Liver (tissue), 3 donors: ENCODE measurements around the gene ENO3.

Source experiments
- MAX ChIP-seq: IDR thresholded peaks from 2 replicates; pipeline ENCODE4 v1.6.1; 2016; ENCODE audit warnings: antibody characterized with exemption
- SP1 ChIP-seq: IDR thresholded peaks from 2 replicates; pipeline ENCODE4 v1.6.1; 2018; ENCODE audit warnings: antibody characterized with exemption, mild to moderate bottlenecking
- TF ChIP-seq, protein P1 (sequence below): fragments of 150-350 bp; IDR thresholded peaks from 2 replicates; pipeline ENCODE4 v1.5.1; 2017; ENCODE audit warnings: improper control_type of control experiment, low read depth, low read length; ENCODE audit not compliant: missing input control
- donor health status: healthy.
- donor health status: healthy.

- TF ChIP-seq SP1 (no peak), MAX (no peak)
- TF ChIP-seq, protein P1, sequence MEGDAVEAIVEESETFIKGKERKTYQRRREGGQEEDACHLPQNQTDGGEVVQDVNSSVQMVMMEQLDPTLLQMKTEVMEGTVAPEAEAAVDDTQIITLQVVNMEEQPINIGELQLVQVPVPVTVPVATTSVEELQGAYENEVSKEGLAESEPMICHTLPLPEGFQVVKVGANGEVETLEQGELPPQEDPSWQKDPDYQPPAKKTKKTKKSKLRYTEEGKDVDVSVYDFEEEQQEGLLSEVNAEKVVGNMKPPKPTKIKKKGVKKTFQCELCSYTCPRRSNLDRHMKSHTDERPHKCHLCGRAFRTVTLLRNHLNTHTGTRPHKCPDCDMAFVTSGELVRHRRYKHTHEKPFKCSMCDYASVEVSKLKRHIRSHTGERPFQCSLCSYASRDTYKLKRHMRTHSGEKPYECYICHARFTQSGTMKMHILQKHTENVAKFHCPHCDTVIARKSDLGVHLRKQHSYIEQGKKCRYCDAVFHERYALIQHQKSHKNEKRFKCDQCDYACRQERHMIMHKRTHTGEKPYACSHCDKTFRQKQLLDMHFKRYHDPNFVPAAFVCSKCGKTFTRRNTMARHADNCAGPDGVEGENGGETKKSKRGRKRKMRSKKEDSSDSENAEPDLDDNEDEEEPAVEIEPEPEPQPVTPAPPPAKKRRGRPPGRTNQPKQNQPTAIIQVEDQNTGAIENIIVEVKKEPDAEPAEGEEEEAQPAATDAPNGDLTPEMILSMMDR: no peak
These were observed 19.0 kb upstream of the ENO3 start, which contains the start of gene GP1BA for GRCh38 chr17:4931963-4932362.
